CD4-positive, alpha-beta T cell treated with Interleukin-10 for 1 hour (primary cell): Measurements from ENCODE around the gene NGF.

Experiments used
- DNase-seq: peaks from one replicate; pipeline ENCODE4 v3.0.0-alpha.2; 2020

Gene NGF

GRCh38 chr1:115278211-115278610 is 59.8 kb downstream of the NGF start:
- no peak for DNase-seq

DNA sequence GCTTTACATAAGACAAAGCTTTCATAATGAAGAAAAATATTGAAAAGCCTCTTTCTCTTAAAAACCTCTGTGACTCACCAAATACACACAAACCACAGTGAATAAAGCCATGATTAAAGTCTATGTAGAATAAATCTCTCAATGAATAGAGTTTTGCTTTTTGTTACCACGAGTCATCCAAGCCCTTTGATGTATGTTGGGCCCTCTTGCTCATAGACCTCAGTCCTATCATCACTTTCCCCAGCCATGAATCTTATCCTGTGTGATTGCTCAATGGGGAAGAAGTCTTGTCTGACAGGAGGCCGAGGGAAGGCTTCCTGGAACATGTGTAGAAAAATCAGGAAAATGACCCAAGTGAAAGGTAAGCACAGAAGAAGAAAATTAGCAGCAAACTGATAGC is 60.8 kb downstream of the NGF start:
- no peak for DNase-seq

DNA sequence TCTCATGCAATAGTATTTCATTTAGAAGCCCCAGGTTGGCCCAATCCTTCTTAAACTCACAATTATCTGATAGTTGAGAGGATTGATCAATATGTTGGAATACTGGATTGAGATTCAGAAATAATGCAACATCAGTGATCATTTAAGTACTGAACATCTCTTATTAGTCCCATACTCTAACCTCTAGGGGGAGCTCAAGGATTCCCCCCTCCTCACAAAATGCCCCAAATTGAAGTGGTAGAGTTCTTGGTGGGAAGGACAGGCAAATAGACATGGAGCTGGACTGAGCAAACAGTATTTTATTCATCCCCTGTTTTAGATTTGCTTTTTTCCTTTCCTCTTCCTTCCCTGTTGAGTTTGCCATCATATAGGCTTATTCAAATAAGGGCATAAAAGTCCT is 62.8 kb downstream of the NGF start:
- DNase-seq: no peak

DNA sequence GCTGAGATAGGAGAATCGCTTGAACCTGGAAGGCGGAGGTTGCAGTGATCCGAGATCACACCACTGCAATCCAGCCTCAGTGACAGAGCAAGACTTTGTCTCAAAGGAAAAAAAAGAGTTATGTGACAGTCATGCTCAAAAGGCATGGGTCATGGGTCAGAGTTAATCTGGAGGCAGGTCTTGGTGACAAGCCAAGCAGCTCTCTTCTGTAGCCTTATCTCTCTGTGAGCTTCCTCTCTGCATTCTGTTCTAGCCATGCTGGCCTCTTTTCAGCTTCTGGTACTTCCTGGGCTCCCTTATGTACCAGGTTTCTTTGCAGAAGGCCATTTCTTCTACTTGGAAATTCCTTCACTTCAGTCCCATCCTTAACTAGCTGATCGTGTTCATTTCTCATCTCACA is 63.6 kb downstream of the NGF start:
- no peak for DNase-seq

DNA sequence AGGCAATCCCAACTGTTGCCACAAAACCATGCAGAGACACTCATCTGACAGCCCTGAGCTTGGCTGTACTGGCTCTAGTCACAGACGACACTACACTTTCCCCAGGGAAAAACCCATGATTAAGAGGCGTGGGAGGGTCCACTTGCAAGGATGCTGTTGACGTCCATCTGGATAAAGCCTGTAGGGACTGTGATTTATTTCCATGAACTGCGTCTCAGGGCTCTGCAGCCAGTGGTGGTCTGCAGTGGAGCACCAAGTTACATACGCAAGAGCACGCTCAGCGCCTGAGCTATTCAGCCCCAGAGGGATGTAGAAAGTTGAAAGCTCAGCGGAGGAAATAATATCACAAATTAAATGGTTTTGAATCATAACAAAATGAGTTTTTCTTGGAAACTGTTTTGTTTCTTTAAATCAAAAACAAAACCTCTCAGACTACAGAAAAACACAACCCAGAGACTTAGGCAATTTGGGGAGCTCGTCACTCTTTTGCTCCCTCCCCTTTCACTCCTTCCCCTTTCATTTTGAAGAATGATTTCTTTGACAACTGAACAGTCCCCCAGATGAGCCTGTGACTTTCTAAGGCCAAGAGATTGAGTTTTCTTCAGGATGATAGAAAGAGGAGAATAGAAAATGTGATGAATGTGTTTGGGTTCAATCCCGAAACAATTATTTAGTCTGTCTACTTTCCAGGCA is 71.2 kb downstream of the NGF start:
- DNase-seq: no peak

- DNase-seq: no peak
Measured at GRCh38 chr1:115265099-115265498, 73.0 kb downstream of the NGF start.

DNA sequence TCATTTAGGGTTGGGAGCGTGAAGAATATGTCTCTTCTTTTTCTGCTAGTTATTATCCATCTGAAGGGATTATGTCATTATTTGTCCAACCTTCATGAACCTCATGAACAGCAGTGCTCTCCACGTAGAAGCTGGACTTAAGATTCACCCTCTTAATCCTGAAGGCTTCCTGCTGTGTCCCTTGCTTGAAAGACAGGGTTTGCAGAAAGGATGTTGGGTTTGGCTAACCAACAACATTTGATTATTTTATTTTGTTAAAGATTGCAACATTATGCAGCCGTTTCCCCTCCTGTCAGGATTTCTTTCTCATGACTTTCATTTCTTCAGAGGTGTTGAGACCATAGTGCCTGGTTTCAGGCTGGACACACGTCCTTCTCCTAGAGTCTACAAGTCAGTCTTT is 75.2 kb downstream of the NGF start:
- no peak for DNase-seq

DNA sequence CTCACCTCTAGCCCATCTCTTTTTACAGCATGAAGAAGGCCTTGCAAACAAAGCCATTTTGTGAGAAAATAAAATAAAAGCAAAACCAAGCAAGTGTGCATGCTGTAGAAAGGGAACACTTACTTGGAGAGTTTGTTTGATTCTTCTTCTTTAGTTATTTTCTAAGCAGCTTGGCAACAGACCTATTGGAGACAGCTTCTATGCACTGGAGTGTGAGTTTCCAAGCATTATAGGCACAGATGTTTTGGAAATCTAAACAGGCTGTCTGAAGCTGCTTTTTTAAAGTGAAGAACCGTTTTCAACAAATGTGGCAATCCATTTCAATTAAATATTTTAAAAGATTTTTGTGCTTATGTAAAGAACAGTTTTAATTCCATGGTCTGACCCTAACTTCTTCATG is 76.6 kb downstream of the NGF start:
- DNase-seq: no peak

- DNase-seq: no peak
Measured at GRCh38 chr1:115258302-115258866, 79.7 kb downstream of the NGF start.

- no peak for DNase-seq
Measured at GRCh38 chr1:115257591-115257990, 80.5 kb downstream of the NGF start.

- no peak for DNase-seq
Measured at GRCh38 chr1:115255154-115255553, 82.9 kb downstream of the NGF start.

GRCh38 chr1:115252585-115252984 is 85.5 kb downstream of the NGF start:
- DNase-seq: no peak

- no peak for DNase-seq
Measured at GRCh38 chr1:115251856-115252255, 86.2 kb downstream of the NGF start.

DNA sequence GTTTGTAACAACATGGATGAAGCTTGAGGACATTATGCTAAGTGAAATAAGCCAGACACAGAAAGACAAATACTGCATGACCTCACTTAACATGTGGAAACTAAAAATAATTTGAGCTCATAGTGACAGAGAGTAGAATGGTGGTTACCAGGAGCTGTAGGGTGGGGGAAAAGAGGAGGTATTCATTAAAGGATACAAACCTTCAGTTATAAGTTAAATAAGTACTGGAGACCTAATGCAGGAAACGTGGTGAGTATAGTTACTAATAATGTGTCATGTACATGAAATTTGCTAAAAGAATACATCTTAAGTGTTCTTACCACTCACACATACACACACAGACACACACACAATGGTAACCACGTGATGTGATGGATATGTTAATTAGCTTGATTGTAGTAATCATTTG is 86.7 kb downstream of the NGF start:
- no peak for DNase-seq

DNA sequence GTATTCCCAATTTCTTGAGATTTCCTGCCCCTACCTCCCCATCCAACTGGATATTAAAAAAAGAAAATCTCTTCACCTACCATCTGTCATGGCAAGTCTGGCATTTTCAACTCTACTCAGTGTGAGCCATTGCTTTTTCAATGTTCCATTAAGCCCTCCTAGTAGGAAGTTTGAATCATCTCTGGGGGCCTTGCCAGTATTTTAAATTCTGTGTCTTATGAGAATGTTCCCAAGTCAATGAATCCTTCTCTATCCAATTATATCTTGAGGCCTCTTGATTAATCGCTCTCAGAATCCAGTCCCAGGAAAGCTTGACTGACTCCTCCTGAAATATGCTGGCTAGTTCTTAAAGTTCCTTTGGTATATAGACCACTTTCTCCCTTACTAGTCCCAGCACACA is 91.5 kb downstream of the NGF start:
- no peak for DNase-seq

- DNase-seq: no peak
Measured at GRCh38 chr1:115245227-115245626, 92.8 kb downstream of the NGF start.

- DNase-seq: no peak
Measured at GRCh38 chr1:115242543-115242942, 95.5 kb downstream of the NGF start.

GRCh38 chr1:115241309-115241708 is 96.7 kb downstream of the NGF start:
- DNase-seq: no peak

- no peak for DNase-seq
Measured at GRCh38 chr1:115240297-115240696, 97.8 kb downstream of the NGF start.

- DNase-seq: no peak
Measured at GRCh38 chr1:115239426-115239825, 98.6 kb downstream of the NGF start.

GRCh38 chr1:115239148-115239422 is 99.0 kb downstream of the NGF start:
- DNase-seq: no peak

DNA sequence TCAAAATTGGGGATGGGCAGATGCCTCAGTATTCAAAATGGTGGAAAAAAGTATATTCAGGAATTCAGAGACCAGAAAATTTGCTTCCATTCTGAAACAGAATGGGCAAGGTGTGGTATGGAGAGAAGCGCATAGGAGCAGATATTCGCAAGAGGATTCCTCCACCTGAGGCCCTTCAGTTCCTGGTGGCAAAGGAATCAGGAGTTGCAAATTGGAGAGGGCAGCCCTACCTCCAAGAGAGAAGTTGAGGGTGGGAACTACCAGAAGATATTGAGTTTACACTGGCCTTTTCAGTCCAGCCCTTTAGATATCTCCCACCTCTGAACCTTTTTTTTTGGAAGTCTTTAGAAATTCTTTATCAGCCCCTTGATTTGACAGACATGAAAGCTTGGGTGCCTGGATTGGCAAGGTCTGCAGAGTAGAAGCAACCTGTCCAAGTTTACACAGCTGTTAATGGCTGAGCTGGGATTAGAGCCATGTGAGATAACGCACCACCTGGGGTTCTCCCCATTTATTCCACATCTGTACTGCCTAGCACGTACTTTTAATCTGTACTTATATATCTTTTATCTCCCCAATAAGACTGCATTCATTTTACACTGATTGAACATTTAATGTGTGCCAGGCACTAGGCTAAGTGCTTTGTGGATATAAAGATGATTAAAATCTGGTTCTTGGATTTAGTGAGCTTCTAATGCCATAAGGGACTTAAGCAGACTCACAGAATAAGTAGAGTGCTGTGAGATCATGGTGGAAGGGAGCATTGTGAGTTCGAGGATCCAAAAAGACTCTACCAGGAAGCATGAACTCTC is 99.5 kb downstream of the NGF start:
- DNase-seq: no peak

- DNase-seq: no peak
Measured at GRCh38 chr1:115237507-115237906, 100.5 kb downstream of the NGF start.

DNA sequence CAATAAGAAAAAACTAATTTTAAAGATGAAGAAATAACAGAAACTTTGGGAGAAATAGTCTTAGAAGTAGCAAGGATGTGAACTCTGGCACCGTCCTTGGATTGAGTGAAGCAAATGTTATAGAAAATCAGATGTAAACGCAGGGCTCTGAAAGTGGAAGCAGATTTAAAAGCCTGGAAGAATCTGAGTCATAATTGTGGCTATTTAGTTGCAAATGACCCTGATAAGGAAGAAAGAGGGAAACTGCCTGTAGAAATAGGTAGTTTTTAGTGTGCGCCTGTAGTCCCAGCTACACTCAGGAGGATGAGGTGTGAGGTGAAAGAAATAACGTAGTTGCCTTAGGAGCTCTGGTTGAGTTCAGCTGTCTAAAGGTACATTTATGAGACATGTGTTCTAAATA is 101.0 kb downstream of the NGF start:
- DNase-seq: no peak
